Mesodermal cell (in vitro differentiated cells): ENCODE data around the gene STAT4.
A peak's percentile ranks its signal among the peaks of the same experiment; 100 is the strongest.

Source experiments
- H3K27ac ChIP-seq: 2 replicates; pipeline ENCODE4 v1.7.0; 2013; ENCODE audit warnings: mild to moderate bottlenecking, low read depth, low read length, moderate library complexity; ENCODE audit not compliant: severe bottlenecking
- H3K36me3 ChIP-seq: 2 replicates; pipeline ENCODE4 v1.7.1; 2013; ENCODE audit warnings: mild to moderate bottlenecking, low read length, moderate library complexity; ENCODE audit not compliant: control insufficient read depth, insufficient read depth
- H3K4me1 ChIP-seq: one replicate; pipeline ENCODE4 v1.7.1; 2013; ENCODE audit warnings: mild to moderate bottlenecking, low read length; ENCODE audit not compliant: insufficient read depth, control insufficient read depth, poor library complexity, severe bottlenecking
- H3K4me3 ChIP-seq: 2 replicates; pipeline ENCODE4 v1.7.0; 2013; ENCODE audit warnings: low read length, control low read depth, mild to moderate bottlenecking; ENCODE audit not compliant: insufficient read depth, poor library complexity, severe bottlenecking; ENCODE audit errors: extremely low read depth
- H3K9me3 ChIP-seq: 2 replicates; pipeline ENCODE4 v1.7.1; 2013; ENCODE audit warnings: mild to moderate bottlenecking, low read length, moderate library complexity; ENCODE audit not compliant: control insufficient read depth
- WGBS, 2 experiments: methylation state at CpG; one replicate each; pipeline ENCODE4 v1.1.5; 2013; ENCODE audit warnings: missing lambda C conversion rate in 2 of 2; ENCODE audit not compliant: insufficient coverage in 2 of 2; 5-methylcytosine and 5-hydroxymethylcytosine counted together

The STAT4 gene

DNA sequence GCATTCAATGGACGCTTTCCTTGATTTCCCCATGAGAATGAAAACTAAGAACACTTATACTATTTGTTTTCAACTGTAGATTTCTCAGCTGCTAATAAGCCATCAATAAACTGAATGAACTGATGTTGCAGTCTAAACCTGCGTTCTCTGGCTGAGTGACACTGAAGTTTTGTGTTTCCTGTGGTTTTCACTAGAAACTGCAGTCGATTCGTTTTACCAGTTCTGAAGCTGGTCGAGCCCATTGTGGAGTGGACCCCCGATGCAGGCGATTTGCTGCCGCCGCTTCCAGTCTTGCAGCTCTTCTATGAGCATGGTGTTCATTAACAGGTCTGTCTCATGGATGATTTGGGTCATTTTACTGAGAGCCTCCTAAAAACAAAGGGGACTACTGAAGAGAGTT lies 86.2 kb downstream of the STAT4 start:
- Histone ChIP-seq H3K4me1 (no peaks in the 10 kb centered on the region), H3K27ac (no peak overlapping the region), H3K4me3 (no peak overlapping the region), H3K9me3 (no peaks in the 10 kb centered on the region), H3K36me3 (no peaks in the 10 kb centered on the region)
- WGBS, 2 experiments = 86 to 93% methylated on average over 6 to 9 of the region's 9 CpGs

DNA sequence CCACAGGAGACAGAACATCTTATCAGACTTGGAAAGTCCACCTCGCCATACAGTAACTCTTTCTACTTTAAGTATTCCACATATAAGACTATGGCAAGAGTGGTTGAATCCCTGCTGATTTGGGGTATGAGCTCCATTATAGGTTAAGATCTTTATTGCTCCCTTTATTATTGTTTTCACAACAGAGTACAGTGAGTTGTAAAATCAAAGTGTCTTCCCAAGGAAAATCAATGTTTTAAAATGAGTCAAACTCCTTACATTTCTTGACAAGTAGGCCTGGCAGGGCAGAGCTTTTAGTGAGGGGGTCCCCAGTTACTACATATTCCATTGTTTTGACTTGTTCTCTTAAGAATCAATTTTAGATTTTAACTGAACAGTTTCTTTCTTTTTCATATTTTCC lies 87.2 kb downstream of the STAT4 start:
- no peak overlapping the region for H3K4me3 ChIP-seq

DNA sequence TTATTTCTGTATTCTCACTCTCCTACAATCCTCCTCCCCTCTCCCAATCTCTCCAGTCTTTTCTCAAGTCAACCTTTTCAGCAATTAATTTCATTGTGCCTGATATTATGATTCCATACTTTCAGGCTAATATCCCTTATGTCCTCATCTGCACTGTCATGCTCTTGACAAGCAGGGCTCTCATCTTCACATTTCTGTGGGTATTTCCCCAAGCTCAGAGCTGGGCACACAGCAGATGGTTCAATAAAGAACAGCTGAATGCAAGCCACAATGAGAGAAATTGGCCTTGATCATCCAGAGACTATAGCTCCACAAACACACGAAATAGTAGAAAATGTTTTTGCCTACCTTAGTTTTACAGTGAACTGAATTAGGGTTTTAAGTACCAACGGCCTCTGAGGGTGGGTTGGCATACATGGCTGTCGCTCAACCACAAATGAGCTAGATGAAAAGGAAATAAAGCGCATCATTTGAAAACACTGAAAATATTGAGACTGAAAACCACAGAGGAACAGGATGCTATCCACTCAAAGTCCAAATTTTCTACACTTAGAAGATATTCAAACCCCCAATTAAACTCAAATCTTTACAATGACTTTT lies 89.3 kb downstream of the STAT4 start:
- H3K27ac ChIP-seq = no peak overlapping the region
- 94 to 100% methylated on average over 3 of the region's 4 CpGs for WGBS, 2 experiments
- no peaks in the 10 kb centered on the region for H3K36me3 ChIP-seq
- no peak overlapping the region for H3K4me3 ChIP-seq
- no peaks in the 10 kb centered on the region for H3K4me1 ChIP-seq
- no peaks in the 10 kb centered on the region for H3K9me3 ChIP-seq

More for the DNA sequence above, 87.2 kb downstream of the STAT4 start:
- Histone ChIP-seq H3K36me3 (no peaks in the 10 kb centered on the region), H3K9me3 (no peaks in the 10 kb centered on the region), H3K27ac (no peak overlapping the region), H3K4me1 (no peaks in the 10 kb centered on the region)
- WGBS, 2 experiments = no CpG with 5 or more reads among the region's 1 CpG

DNA sequence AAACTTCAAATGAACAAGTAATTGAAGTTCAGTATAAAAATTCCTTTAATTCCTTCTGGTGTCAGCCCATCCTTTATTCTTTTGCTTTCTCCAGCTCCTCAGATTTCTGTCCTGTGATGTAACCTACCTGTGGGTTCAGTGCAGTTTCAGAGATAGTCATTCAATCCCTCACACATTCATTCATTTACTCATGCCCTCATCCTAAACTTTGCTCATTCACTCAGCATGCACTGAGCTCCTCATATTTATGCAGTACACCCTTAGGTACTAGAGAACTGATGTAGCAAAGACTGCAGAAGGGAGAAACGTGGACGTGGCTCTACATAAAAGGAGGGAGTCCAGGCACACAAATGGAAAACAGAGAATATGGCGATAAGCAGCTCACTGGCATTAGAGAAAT lies 91.5 kb downstream of the STAT4 start:
- Histone ChIP-seq H3K4me3 (no peak overlapping the region), H3K9me3 (no peaks in the 10 kb centered on the region), H3K36me3 (no peaks in the 10 kb centered on the region), H3K27ac (no peak overlapping the region), H3K4me1 (no peaks in the 10 kb centered on the region)
- WGBS, 2 experiments = 80 to 85% methylated on average over 2 to 3 of the region's 3 CpGs

DNA sequence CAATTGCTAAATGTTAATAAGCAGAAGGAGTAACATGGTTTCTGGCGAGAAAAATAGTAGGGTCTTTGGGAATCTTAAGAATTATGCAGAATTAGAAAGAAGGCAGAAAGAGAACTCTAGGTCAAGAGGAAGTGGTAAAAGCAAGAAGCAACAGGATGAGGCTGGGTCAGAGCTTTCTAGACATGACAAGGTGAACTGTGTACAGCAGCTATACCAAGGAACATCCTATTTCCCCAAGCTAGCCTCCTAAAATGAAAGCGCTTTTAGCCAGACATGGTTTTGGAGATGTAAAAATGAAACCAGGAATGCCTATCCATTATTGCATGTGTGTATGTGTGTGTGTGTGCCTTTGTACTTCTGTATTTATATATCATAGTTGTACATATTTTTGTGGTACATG lies 94.6 kb downstream of the STAT4 start:
- no peak overlapping the region for H3K4me3 ChIP-seq
- 88 to 91% methylated on average over 1 of the region's 2 CpGs for WGBS, 2 experiments
- H3K4me1 ChIP-seq = no peaks in the 10 kb centered on the region
- H3K36me3 ChIP-seq = no peaks in the 10 kb centered on the region
- H3K27ac ChIP-seq = no peak overlapping the region
- no peaks in the 10 kb centered on the region for H3K9me3 ChIP-seq

DNA sequence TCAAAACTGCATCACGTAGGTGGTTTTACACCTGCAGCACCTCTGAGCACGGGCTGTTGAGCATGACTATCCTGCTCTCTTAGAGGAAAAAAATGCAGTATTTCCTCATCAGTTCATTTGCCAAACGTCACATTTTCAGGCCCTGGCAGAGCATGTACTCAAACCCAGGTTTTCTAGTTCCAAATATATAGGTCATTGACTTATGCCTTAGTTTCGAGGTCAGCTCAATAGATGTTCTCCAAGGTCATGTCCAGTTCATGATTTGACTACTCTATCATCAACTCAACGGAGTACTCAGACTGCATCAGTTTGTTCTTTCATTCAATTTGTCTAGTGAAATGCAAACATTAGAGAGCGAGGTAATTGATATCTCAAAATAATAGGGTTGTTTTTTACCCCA lies 97.5 kb downstream of the STAT4 start:
- no peaks in the 10 kb centered on the region for H3K9me3 ChIP-seq
- H3K4me3 ChIP-seq = no peak overlapping the region
- no peaks in the 10 kb centered on the region for H3K36me3 ChIP-seq
- H3K27ac ChIP-seq = no peak overlapping the region
- 80 to 85% methylated on average over 4 of the region's 6 CpGs for WGBS, 2 experiments
- peaks cover 11% of the 10 kb centered on the region for H3K4me1 ChIP-seq

DNA sequence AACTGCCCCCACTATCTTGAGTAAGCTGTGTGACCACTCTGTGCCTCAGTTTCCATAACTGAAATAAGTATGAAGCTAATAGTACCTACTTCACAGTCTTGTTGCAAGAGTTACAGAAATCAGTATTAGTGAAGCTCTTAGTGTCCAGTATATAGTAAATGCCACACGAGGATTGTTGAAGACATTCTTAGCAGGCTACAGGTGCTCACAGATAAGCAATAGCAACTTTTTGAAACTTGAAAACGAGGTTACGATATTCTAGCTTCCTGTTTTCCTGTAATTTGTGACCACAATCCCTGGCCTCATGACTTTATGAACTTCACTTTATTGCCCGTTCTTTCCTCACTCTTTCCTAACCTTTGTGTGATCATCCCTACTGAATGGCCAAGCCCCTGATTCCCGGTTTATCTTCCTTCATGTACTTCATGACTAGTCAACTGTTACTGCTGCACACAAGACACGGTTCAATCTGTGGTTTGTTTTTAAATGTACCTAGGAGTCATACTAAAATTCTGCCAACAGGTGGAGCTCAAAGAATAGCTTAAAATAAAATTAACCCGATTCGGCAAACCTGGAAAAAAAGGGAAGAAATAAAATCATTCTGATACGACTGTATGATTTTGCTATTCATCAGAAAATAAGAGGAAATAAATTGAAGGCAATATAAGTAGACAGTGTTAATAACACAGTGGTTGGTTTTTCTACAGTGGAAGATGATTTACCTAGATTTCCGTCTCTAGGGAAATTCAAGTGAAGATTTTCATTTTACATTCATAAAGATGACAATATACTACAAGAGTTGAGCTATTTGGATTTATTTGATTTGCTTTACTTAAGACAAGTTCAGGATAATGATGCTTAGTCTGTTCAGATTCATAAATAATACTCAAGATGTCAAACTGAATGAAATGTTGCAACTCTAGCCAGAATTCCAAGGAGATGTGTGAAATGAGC lies 98.7 kb downstream of the STAT4 start:
- H3K27ac ChIP-seq = no peak overlapping the region
- H3K36me3 ChIP-seq = no peaks in the 10 kb centered on the region
- H3K4me1 ChIP-seq = peaks cover 11% of the 10 kb centered on the region
- no peaks in the 10 kb centered on the region for H3K9me3 ChIP-seq
- H3K4me3 ChIP-seq = no peak overlapping the region
- WGBS, 2 experiments = 46 to 66% methylated on average over 6 to 8 of the region's 10 CpGs

DNA sequence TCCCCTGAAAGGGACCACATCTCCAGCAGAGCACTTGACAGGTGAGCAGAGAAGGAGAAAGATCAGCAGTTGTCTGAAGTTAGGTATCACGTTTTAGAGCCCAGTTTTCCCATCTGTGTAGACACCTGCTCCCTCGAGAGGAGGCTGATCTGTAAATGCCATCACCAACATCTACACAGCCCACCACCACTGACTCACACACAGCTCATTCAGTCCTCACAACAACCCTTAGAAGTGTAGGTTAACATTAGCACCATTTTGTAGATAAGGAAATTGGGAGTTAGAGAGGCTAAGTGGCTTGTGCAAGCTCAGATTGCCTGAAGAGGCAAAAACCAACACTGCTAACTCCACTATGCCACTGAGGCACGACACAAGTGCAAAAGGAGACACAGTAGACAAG lies 99.6 kb downstream of the STAT4 start:
- H3K4me3 ChIP-seq = no peak overlapping the region
- no peak overlapping the region for H3K27ac ChIP-seq
- no peaks in the 10 kb centered on the region for H3K36me3 ChIP-seq
- WGBS, 2 experiments = 86 to 100% methylated on average over 1 of the region's 3 CpGs
- H3K4me1 ChIP-seq = peaks cover 11% of the 10 kb centered on the region
- no peaks in the 10 kb centered on the region for H3K9me3 ChIP-seq

DNA sequence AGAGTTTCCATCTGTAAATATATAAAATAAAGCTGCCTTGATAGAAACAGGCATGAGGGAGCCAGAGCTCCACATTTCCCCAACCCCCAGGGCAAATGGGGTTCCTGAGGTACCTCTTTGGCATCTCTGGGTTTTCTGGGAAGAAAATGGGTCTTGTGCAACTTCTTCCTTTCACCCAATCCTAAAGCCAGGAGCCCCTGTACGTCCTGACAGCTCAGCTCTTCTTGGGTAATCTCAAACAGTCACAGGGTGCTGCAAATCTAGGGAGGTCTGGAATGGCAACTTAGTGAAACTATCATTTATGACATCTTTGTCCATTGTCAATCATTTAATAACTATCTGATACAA lies 100.2 kb downstream of the STAT4 start:
- peaks cover 11% of the 10 kb centered on the region for H3K4me1 ChIP-seq
- no peak overlapping the region for H3K27ac ChIP-seq
- 60% methylated on average over 1 of the region's 1 CpG; no CpG with 5 or more reads in 1 of the 2 experiments for WGBS, 2 experiments
- no peaks in the 10 kb centered on the region for H3K36me3 ChIP-seq
- no peak overlapping the region for H3K4me3 ChIP-seq
- H3K9me3 ChIP-seq = no peaks in the 10 kb centered on the region

DNA sequence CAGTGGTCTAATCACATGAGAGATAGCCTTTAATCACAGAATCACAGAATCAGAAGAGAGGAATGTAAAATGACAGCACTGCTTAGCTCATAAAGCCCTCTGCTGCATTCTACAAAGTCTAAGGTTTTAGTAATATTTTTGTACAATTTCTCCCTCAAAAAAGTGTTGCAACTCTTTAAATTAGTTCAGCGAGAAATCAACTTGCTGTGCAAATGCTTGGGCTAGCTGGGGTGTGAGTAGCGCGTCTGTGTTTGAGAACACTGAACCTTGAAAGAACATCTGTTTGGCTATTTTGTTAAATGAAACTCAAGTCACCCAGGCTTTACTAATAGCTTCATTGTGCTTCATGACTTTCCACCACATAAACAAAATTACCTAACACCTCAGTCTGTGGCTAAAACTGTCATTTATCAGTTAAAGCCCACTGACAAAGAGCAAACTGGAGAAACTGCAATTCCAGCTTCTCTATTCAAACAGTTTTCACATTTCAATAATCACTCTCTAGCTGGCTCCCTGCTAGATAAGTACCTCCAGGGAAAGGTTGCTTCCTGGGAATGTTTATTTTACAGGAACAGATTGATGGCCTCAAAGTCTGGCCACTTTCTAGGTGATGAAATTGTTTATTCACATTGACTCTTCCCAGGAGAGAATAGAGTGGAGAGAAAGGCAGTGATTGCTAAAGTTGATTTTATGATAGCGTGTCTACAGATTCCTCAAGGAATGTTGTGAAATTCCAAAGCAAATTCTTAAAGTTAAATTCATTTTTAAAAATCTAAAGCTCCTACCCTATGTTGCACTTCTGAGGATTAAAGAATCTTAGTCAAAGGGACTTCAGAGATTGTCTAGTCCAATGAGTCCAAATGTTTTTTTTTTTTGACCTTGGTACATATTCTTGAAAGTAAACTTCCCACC lies 100.8 kb downstream of the STAT4 start:
- Histone ChIP-seq H3K9me3 (no peaks in the 10 kb centered on the region), H3K36me3 (no peaks in the 10 kb centered on the region), H3K4me1 (peaks cover 11% of the 10 kb centered on the region), H3K4me3 (no peak overlapping the region), H3K27ac (peak overlapping the region; percentile 31)
- 82 to 90% methylated on average over 3 of the region's 4 CpGs for whole genome bisulfite sequencing, 2 experiments
